SW 1271 (cell line): ENCODE results near the gene QRFP.

ENCODE experiments used
- DNase-seq, 2 experiments: peaks; one replicate each; lab custom pipeline; 2025; lab: John Stamatoyannopoulos, UW

Gene QRFP, protein sequence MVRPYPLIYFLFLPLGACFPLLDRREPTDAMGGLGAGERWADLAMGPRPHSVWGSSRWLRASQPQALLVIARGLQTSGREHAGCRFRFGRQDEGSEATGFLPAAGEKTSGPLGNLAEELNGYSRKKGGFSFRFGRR

GRCh38 chr9:130896233-130897014, at the start of gene QRFP:
Gene QRFP, minus strand, starts transcription at chr9:130896812. Its CDS starts 2,974 bp downstream, at chr9:130893838.
- no peak for DNase-seq

GRCh38 chr9:130945173-130945572, 48.6 kb upstream of the QRFP start:
- DNase-seq, result no peak

DNA sequence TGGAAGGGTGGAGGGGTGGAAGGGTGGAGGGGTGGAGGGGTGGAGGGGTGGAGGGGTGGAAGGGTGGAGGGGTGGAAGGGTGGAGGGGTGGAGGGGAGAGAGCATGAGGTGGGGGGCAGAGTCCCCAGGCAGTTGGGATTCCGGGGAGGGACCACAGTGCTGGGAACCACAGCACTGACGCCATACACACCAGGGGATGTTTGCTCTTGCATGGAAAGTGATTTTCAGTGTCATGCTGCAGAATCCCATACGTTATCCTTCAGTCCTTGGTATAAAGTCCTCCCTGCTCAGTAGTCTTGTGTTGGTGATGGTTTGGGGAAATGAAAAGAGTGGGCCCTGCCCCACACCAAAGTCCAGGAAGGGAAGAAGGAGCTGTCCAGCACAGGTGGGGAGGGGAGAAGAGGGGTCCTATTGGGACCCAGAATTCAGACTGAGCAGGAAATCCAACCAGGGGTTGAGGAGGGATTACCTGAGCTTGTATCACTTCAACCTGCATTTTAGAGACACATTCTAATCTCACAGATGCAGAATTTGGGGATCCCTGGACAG, 48.0 kb upstream of the QRFP start:
- DNase-seq, result no peak

DNA sequence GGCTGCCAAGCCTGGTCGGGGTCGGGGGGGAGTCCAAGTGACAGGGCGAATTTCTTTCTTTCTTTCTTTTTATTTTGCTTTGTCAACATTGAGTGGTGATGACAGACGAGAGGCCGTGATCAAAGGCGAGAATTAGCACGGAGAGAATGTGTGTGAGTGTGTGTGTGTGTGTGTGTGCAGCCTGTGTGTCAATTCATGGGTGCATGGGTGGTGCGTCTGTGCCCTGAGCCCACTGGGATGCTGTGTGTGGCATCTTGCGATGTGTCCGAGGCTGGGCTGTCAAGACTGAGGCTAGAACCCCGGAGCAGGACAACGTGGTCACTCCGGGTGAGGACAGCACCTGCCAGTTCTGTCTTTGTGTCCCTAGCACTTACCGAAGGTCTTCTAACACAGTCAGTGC, 47.2 kb upstream of the QRFP start:
- DNase-seq, result no peak

DNA sequence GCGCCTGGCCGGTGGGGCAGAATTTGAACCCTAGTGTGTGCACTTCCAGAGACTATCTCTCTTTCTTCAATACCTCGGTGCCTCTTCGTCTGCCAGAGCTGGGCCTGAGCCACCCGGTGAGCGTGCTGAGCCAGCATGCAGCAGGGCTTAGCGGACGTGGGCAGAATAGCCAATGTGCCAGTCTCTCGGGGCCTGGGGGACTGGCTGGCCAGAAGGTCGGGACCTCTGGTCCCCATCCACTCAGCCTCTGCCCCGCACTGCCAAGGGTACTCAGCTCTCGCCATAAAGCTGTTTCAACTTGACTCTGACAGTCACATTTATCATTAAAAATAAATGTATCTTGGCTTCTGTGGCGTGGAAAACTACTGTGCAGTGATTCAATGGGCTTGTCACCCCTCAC, 46.6 kb upstream of the QRFP start:
- no peak for DNase-seq

GRCh38 chr9:130942679-130943078, 46.1 kb upstream of the QRFP start:
- no peak for DNase-seq

DNA sequence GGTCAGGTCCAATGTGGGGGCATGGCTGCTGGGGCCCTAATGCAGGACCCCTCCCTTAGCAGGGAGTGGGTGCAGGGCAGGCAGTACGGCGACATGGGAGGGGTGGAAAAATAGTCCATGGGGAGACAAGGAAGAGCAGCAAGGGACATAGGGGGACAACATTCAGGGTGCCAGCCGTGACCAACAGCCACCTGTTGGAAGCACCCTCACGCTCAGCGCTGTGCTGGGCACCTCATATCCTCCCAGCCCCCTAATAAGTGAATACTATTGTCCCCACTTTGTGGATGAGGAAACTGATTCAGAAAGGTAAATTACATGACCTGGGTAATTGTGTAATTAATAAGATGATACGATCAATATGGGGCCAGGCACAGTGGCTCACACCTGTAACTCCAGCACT, 45.5 kb upstream of the QRFP start:
- DNase-seq, result no peak

DNA sequence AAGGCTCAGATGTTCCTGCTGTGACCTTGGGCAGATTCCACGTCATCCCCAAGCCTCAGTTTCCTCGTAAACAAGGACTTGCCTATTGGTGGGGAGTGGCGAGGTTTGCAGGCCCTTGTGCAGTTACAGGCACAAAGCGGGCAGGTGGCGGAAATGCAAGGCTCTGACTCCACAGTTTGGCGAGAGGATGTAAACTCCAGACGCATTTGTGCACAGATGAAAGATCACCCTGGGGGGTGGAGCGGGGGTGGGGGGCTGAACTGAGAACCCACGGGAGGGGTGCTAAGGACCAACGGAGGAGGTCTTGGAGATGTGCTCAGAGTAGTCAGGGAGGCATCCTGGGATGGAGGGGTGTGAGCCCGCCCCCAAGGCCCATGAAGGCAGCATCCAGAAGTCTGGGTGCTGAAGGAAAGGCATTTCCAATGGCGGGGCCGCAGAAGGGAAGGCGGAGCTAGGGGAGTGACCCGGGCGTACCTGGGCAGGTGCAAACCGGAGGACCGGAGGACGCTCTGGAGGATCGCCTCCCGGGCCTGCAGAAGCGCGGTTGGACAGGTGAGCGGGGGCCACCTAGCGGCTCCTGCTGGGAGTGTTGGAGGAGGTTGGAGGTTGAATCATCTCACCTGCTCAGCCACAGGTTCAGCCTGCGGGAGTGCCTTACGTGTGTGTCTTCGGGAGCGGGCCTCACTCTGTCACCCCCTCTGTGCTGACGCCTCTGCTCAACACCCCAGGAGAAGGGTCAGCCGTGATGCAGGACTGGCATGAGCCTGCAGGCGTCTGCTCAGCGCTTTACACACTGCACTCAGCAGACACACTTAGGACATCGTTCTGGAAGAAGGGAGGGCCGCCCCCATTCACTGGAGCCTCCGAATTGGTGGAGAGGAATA, 44.3 kb upstream of the QRFP start:
- peak in 1 of 2 experiments; percentile 52 for DNase-seq

DNA sequence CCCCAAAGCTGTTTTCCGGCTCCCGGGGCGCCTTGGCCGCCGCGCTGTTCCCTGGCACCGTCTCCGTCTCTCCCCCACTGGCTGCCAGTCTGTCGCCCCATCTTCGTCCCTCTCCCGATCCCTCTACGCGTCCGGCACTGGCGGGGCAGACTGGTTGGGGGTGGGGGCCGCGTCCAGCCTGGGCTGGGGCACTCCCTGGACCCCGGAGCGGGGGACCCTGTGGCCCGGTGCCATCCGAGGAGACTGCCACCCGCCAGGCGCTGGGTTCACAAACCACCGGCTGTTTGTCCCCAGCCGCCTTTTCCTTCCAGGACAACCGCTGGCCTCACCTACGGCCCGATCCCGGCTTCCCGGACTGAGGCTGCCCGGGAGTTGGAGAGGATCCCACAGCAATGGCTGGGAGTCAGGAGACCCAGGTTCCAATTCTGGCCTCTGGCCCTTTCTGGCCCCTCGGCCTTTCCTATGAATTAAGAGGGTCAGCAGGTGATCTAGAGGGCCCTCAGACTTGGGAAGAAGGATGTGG, 43.5 kb upstream of the QRFP start:
- no peak for DNase-seq

DNA sequence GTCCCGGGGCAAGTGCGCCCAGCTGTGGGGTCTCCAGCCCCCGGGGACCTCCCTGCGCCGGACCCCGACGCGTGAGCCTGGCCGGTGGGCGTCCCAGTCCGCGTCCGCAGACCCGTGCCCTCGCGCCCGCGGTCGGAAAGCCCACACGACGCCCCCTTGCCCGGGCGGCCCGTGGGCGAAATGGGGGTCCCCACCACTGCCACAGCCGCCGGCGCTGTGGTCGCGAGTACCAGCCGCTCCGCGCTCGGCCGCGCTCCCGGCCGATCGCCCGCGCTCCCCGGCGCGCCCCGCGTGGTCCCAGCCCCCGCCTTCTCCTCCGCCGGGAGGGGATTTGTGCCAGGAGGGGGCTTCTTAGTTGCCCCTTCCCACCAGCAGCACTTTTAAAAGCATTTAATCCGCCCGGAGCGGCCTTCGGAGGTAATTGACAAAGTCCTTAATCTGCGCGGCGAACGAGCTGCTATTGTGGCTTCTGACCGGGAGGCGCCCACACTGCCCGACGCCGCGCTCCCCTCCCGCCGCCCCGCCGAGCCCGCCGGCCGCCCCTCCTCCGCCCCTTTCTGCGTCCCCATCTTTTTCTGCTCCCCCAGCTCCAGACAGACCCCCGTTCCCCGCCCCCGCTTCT, 42.9 kb upstream of the QRFP start:
- DNase-seq, result no peak

DNA sequence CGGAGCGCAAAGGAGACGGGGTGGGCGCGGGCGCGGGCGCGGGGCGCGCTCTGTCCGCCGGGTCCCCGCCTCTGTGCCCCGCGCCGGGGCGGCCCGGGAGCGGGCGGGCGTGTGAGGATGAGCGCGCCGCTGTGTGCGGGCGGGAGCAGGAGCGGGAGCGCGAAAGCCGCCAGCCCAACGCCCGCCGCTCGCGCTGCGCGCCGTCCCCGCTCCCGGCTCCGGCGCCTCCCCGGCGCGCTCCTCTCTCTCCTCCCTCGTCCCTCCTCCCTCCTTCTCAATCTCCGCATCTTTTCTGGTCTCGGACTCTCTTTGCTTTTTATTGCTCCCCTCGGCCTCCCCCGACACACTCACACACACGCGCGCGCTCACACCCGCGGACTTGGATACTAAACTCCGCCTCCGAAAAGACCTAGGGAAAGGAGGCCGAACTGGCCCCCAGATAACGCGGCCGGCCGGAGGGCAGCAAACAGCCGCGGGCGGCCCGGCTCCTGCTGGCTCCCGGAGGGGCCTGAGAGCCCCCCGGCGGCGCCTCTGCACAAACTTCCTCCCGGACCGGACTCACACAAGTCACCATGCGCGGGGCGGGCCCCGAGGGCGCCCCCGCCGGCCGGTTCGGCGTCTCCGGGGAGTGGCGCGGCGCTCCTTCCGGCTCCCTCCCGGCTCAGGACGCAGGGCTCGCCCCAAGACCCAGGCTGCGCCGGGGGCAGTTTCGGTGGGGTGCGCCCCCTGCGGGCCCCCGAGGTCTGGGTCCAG, 42.2 kb upstream of the QRFP start, which contains the start of gene FIBCD1:
Gene FIBCD1 (minus strand): TSS at position 596 of the 753 bp plus-strand sequence. CDS start 640 bp downstream, outside the sequence.
- peak; percentile 37 to 68 for DNase-seq

GRCh38 chr9:130938184-130938651, 41.6 kb upstream of the QRFP start:
- no peak for DNase-seq

DNA sequence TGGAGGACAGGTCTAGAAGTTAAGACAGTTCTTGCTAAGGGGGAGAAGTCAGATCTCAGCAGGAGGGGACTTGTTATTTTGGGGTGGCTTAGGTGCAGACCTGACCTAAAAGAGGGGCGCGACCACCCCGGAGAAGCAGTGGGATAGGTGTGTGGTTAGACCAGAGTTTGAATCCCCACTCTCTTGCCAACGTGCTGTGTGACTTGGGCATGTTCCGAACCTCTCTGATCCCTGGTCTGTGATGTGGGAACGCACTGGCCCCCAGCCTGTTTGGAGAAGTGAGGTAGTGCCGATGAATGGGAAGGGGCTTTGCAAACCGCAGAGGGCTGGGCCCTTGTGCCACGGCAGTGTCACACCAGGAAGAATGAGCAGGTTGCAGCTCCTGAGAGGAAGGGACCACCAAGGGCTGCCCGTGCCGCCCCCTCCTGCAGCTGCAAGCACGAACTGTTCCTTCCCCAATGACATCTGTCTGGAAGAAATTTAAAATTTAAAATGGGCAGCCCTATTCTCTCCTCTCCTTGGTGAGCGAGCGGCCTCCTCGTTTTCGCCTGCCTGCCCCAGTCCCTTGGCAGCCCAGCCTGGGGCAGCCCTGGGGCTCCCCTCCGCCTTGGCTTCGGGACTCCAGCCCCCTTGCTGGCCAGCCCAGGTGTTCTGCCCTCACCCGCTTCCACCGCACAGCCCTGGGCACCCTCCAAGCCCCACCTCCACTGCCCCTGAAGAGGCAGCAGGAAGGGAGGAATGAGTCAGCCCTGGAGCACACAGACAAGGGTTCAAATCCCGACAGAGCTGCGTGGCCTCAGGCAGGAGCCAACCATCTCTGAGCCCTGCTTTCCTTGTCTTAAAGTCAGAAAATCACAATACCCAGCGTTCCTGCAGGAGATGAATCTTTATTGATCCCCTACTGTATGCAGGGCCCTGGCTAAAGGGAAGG, 40.8 kb upstream of the QRFP start:
- DNase-seq, result no peak

DNA sequence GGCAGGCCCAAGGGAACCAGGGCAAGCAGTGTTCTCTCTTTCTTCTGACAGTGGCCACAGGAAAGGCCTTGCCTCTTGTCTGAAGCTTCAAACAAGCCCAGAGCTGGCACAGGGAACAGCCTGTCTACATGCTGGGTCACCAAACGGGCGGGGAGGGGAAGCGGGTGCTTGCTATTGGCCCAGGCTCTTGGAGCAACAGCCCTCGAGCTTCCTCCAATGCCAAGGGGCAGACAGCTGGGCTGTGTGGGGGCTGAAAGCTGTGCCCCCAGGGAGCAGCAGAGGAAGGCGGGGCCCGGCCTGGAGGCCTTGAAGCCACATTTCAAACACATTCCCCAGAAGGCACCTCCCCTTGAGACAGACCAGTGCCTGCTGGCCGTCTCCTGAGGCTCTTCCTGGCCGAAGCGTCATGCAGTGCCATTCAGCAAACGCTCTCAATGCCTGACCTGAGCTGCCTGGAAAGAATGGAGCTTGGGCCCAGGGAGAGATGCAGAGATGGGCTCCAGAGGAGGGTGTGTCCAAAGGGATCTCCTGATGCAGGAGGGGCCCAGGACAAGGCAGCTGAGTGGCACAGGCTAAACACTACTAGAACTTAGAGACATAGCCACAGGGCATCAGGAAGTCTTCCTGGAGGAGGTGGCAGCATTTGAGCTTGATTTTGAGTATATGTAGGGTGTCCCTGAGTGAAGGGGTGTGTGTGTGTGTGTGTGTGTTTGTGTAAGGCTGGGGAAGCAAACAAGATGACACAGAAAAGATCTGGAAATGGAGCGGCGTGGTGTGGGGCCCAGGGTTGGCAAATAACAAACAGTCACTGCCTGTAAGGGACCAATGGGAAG, 39.9 kb upstream of the QRFP start:
- peak in 1 of 2 experiments; percentile 23 for DNase-seq

GRCh38 chr9:130935648-130936271, 39.1 kb upstream of the QRFP start:
- DNase-seq, result no peak

DNA sequence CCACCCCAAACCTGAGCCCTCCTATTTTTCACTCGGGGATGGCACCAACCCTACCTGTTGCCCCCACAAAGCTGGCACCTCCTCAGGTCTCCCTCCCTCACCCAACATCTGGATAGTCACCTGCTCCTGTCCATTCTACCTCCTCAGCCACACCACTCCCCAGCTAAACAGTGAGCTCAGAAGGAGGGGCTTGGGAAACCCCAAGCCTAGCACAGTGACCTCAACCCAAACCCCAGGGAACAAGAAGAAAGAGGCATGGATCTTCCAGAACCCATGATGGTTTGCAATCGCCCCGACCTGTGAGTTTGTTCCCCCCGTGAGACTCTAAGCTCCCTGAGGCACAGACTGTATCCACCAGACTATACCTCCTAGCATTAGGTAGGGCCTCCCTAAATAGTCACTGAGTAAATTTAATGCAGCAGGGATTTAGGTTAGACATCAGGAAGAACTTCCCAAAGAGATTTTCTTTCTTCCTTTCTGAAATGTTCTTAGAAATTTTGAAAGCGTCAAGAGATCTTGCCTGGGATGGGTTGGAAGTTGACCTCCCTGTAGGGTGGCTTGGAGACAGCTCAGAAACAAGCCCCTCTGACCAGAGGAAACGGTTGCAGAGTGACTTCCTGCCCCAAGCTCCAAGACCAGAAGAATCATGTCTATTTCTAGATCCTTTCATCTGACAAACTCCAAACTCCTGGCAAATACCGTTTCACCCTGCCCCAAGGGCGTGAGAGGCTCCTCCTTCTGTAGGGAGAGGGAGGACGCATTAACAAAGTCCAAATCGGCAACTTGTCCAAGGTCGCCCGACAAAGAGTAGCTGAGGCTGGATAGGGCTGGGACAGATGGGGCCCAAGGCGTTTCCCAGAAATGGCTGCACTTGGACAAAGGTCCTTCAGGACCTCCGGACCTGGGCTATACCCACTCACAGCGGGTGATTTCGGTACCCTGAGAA, 38.4 kb upstream of the QRFP start:
- DNase-seq, result no peak

DNA sequence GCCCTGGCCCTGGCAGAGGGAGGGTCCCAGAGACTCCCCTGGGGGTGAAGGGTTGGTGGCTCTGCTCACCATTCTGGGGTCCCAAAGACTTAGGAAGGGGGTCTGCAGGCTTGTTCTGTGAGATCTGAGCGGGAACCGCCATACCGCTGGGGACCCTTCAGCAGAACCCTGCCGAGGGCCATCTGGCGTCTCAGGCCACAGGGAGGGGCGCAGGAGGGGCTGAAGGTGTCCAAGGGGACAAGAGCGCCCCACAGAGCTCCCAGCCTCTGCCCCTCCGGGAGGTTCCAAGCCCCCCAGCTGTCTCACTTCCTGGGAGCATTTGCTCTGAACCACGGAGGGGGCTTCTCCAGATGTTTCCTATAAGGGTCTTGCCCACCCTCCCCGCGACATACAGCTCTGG, 37.6 kb upstream of the QRFP start:
- DNase-seq, result no peak
